Kidney epithelial cell (primary cell): Measurements from ENCODE around the gene PLA2G4E. TPM values are rescaled to one million over a fixed set of nuclear protein-coding genes. Genes with fewer than 3 reads are reported as not detected.

ENCODE experiments used
- DNase-seq: peaks from one replicate; pipeline ENCODE4 v3.0.0-alpha.2; 2010; ENCODE audit warnings: low read depth
- H3K27me3 ChIP-seq: 2 replicates; pipeline ENCODE4 v1.6.0; 2011; ENCODE audit warnings: low read length; ENCODE audit not compliant: control insufficient read depth, insufficient read depth
- H3K36me3 ChIP-seq: 2 replicates; pipeline ENCODE4 v1.5.1; 2011; ENCODE audit warnings: low read length; ENCODE audit not compliant: control insufficient read depth, insufficient read depth
- H3K4me3 ChIP-seq: 2 replicates; pipeline ENCODE4 v1.5.1; 2011; ENCODE audit warnings: low read depth, mild to moderate bottlenecking, control low read depth, low read length
- total RNA-seq: library from RNA; depleted of rRNA; stranded (reverse); fragments of >200 nt; gene quantifications from 2 replicates; pipeline ENCODE4 v1.2.3, GENCODE V29; 2015
- TF ChIP-seq, protein P1 (sequence below): IDR thresholded peaks from 2 replicates; pipeline ENCODE4 v1.5.1; 2011; ENCODE audit warnings: mild to moderate bottlenecking, moderate library complexity, low read length, control low read depth, inconsistent platforms; ENCODE audit not compliant: insufficient read depth, poor library complexity, severe bottlenecking

Gene PLA2G4E
- total RNA-seq, 1 donor from 2014 or later, result not detected

- DNase-seq, result no peak
- TF ChIP-seq, protein P1, sequence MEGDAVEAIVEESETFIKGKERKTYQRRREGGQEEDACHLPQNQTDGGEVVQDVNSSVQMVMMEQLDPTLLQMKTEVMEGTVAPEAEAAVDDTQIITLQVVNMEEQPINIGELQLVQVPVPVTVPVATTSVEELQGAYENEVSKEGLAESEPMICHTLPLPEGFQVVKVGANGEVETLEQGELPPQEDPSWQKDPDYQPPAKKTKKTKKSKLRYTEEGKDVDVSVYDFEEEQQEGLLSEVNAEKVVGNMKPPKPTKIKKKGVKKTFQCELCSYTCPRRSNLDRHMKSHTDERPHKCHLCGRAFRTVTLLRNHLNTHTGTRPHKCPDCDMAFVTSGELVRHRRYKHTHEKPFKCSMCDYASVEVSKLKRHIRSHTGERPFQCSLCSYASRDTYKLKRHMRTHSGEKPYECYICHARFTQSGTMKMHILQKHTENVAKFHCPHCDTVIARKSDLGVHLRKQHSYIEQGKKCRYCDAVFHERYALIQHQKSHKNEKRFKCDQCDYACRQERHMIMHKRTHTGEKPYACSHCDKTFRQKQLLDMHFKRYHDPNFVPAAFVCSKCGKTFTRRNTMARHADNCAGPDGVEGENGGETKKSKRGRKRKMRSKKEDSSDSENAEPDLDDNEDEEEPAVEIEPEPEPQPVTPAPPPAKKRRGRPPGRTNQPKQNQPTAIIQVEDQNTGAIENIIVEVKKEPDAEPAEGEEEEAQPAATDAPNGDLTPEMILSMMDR, result no peak
- H3K4me3 ChIP-seq, result no peak overlapping the region
- no peaks in the 10 kb centered on the region for H3K36me3 ChIP-seq
- H3K27me3 ChIP-seq, result no peaks in the 10 kb centered on the region
These were observed 36.9 kb downstream of the PLA2G4E start for GRCh38 chr15:41983621-41984571.

DNA sequence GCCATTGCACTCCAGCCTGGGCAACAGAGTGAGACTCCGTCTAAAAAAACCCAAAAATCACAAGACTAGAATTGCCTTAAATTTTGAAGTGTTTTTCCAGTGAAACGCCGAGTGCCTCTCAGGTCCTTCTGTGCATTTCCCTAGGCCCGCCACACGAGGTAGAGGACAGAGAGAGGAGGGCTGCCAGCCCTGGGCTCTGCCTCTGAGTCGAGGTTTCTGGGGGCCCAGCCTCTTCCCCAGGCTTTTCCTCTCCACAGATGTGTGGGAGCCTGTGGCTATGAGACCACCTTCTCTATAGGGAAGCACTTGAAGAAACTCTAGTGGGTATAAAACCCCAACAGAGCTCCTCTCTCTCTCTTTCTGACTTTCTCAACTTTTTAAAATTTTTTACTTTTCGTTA is 37.6 kb downstream of the PLA2G4E start:
- no peak for DNase-seq
- TF ChIP-seq, protein P1, result no peak
- no peak overlapping the region for H3K4me3 ChIP-seq
- no peaks in the 10 kb centered on the region for H3K27me3 ChIP-seq
- H3K36me3 ChIP-seq, result no peaks in the 10 kb centered on the region

DNA sequence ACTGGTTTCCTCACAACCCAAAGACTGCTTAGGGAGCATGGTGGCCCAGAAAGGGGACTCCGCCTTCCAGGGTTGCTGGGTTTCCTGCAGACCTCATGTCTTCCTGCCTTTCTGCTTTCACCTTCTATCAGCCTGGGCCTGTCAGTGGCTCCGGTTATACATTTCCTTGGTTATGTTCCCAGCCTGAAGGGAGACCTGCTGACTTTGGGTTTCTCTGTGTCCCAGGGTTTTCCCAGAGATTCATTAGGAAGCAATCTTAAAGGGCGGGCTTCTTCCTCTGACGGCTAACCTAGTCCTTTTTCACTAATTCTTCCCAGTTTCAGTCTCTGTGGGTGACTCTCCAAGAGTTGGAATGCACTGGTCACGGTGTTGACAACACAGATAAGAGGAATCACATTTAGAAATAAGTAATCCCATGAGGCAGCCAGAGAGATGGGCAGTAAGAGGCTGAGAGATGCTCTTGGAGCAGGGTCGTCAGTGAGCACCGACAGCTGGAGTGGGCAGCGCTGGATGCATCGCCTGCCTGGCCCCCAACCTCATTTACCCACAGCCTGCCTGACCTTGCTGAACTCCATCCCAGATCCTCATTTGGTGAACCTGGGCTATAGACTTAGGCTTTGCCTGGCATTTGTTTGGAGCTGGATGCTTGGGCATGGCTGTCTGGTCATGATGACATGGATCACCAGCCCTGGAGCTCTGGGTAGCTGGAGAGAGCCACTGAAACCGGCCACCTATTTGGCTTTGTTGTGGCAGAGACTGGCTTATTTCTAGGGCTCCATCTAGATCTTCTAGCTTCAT is 38.5 kb downstream of the PLA2G4E start:
- DNase-seq, result no peak
- Histone ChIP-seq H3K27me3 (no peaks in the 10 kb centered on the region), H3K4me3 (no peak overlapping the region), H3K36me3 (no peaks in the 10 kb centered on the region)
- TF ChIP-seq, protein P1, result no peak

- DNase-seq, result no peak
- TF ChIP-seq, protein P1, result no peak
- Histone ChIP-seq H3K27me3 (no peaks in the 10 kb centered on the region), H3K4me3 (no peak overlapping the region), H3K36me3 (no peaks in the 10 kb centered on the region)
These were observed 39.3 kb downstream of the PLA2G4E start for GRCh38 chr15:41981371-41982132.

DNA sequence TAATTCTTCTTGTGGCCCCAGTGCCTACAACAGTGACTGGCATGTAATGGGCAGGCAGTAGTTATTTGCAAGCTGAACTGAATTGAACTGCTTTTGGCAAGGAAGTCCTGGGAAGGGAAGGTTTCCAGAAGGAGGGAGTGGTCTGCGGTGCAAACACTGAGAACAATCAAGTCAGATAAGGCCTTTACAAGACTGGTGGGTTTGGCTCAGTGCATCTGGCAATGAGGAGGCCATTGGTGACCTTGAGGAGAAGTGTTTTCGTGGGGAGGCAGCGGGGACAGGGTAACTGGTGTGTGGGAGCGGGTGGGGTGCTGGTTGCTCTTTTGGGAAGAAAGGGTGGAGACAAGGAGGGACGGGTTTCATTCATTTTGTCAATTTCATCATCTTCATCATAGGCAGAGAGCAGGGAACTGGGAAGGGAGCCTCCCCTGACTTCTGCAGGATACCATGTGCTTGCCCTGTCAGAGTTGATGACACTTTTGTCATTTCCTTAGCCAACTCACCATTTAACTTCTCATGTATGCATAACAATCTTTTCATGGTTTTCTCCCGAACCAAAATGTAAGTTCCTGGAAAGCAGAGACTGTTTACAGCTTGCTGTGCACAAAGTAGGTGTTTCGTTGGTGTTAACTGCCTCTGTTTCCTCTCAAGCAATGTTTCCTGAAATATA is 40.1 kb downstream of the PLA2G4E start:
- Histone ChIP-seq H3K4me3 (no peak overlapping the region), H3K27me3 (no peaks in the 10 kb centered on the region), H3K36me3 (no peaks in the 10 kb centered on the region)
- TF ChIP-seq, protein P1, result no peak
- no peak for DNase-seq
